PC-3 (cell line): ENCODE data around the gene RNF150. TPM values are rescaled to one million over a fixed set of nuclear protein-coding genes. Genes with fewer than 3 reads are reported as not detected.

ENCODE experiments used
- total RNA-seq: library from RNA; depleted of rRNA; stranded (reverse); fragments of >200 nt; gene quantifications from 2 replicates; pipeline ENCODE4 v1.2.3, GENCODE V29; 2014; rRNA removed

RNF150 gene
- total RNA-seq, 1 experiment from 2014 or later: 0.55 TPM

Other genes starting within 250 kb of the RNF150 start
- gene ZNF330, start 87.4 kb upstream of the RNF150 start, total RNA-seq: 33.2 and 44.4 TPM in 2 replicates